Measurements from ENCODE around the gene ZFP62. TPM values are rescaled to one million over a fixed set of nuclear protein-coding genes. Genes with fewer than 3 reads are reported as not detected.

Gene ZFP62
- total and polyA plus RNA-seq, 2 of the 4 experiments (the other 2 are of a cell fraction), result 8.2 to 20.3 TPM

DNA sequence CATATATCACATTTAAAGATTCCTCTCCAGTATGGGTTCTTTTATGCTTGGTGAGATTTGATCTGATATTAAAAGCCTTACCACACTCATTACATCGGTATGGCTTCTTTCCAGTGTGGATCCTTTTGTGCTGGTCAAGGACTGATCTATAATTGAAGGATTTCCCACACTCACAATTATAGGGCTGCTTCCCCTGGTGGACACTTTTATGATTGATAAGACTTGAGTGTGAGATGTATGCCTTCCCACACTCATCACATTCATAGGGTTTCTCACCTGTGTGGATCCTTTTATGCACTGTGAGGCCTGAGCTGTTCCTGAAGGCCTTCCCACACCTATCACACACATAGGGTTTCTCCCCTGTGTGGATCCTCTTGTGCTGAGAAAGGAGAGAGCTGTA lies 12.2 kb downstream of the ZFP62 start:
- Histone ChIP-seq H2AK9ac (replicated peaks; ENCODE audit: low read depth, low read length, poor library complexity) (no peak overlapping the region), H3K14ac (replicated peaks; ENCODE audit: low read depth, low read length) (no peak overlapping the region), H3K4me2 (ENCODE audit: low read depth, low read length) (no peak overlapping the region), H3K4ac (ENCODE audit: low read depth, low read length) (no peak overlapping the region), H4K5ac (ENCODE audit: low read depth, low read length) (no peak overlapping the region), H3K36me3 (ENCODE audit: control insufficient read depth, insufficient read depth, low read length) (peaks cover 40% of the 10 kb centered on the region), H2BK5ac (ENCODE audit: low read depth, low read length, poor library complexity, severe bottlenecking) (no peak overlapping the region), H4K20me1 (ENCODE audit: insufficient read depth, low read length) (no peaks in the 10 kb centered on the region), H3K27ac (ENCODE audit: insufficient read depth, low read length) (no peak overlapping the region), H3K79me1 (ENCODE audit: low read depth in 1 of 2, low read length in 2 of 2) (peaks cover 0 to 3% of the 10 kb centered on the region in 2 experiments; a peak in 1 of 4 replicates), H2AK5ac (ENCODE audit: low read depth, low read length) (no peak overlapping the region), H3K9ac (ENCODE audit: low read depth, low read length) (no peak overlapping the region), H3K23ac (ENCODE audit: low read depth, low read length) (no peak overlapping the region), H4K8ac (ENCODE audit: low read depth in 2 of 2, low read length in 2 of 2) (no peak overlapping the region), H3K9me3 (ENCODE audit: control insufficient read depth, insufficient read depth, low read length) (peaks cover 57% of the 10 kb centered on the region), H3K9me1 (ENCODE audit: insufficient read depth, low read length) (no peaks in the 10 kb centered on the region), H3K18ac (ENCODE audit: low read depth, low read length) (no peak overlapping the region), H3K56ac (ENCODE audit: extremely low read depth, insufficient read depth, low read length) (no peak overlapping the region), H2BK15ac (ENCODE audit: low read depth, low read length) (no peak overlapping the region), H2AFZ (replicated peaks; ENCODE audit: low read length, poor library complexity) (no peak overlapping the region), H3K4me1 (ENCODE audit: control insufficient read depth, insufficient read depth, low read length) (no peaks in the 10 kb centered on the region), H3K4me3 (ENCODE audit: insufficient read depth, low read depth, low read length) (no peak overlapping the region), H2BK20ac (ENCODE audit: low read depth, low read length) (no peak overlapping the region), H2BK120ac (ENCODE audit: low read depth, low read length) (no peak overlapping the region), H3K27me3 (ENCODE audit: control insufficient read depth, insufficient read depth, low read length) (no peaks in the 10 kb centered on the region), H4K91ac (ENCODE audit: insufficient read depth, low read depth, low read length) (no peak overlapping the region)
- no peak for TF ChIP-seq CHD1 (IDR thresholded peaks at IDR 0.05; ENCODE audit: low read depth, low read length)
- no peak for TF ChIP-seq SMC3 (IDR thresholded peaks at IDR 0.05; ENCODE audit: low read depth, low read length)
- no peak for TF ChIP-seq RCOR1 (IDR thresholded peaks at IDR 0.05; ENCODE audit: insufficient replicate concordance, low read length)
- TF ChIP-seq NFE2L2 (IDR thresholded peaks at IDR 0.05; ENCODE audit: low read depth, low read length), result no peak
- no peak for TF ChIP-seq POLR2A (IDR thresholded peaks at IDR 0.05; ENCODE audit: low read depth, low read length)
- no peak for TF ChIP-seq MXI1 (IDR thresholded peaks at IDR 0.05; ENCODE audit: borderline replicate concordance, low read depth, low read length)
- TF ChIP-seq MAZ (IDR thresholded peaks at IDR 0.05; ENCODE audit: borderline replicate concordance, low read depth, low read length), result no peak
- no peak for TF ChIP-seq RFX5 (IDR thresholded peaks at IDR 0.05; ENCODE audit: low read depth, low read length)
- TF ChIP-seq, protein P1, sequence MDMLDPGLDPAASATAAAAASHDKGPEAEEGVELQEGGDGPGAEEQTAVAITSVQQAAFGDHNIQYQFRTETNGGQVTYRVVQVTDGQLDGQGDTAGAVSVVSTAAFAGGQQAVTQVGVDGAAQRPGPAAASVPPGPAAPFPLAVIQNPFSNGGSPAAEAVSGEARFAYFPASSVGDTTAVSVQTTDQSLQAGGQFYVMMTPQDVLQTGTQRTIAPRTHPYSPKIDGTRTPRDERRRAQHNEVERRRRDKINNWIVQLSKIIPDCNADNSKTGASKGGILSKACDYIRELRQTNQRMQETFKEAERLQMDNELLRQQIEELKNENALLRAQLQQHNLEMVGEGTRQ (IDR thresholded peaks at IDR 0.05; ENCODE audit: low read depth, low read length), result no peak
- no peak for TF ChIP-seq CTCF (conservative IDR thresholded peaks at IDR 0.05; ENCODE audit: low read depth, low read length)
- TF ChIP-seq FOS (IDR thresholded peaks at IDR 0.05; ENCODE audit: low read depth, low read length), result no peak
- no peak for TF ChIP-seq CEBPB (IDR thresholded peaks at IDR 0.05; ENCODE audit: low read depth, low read length)
- TF ChIP-seq BHLHE40 (IDR thresholded peaks at IDR 0.05; ENCODE audit: low read depth, low read length), result no peak
- no peak for TF ChIP-seq RAD21 (IDR thresholded peaks at IDR 0.05; ENCODE audit: low read length)
- DNase-seq (no peak), ATAC-seq (ENCODE audit: low read depth) (no peak)
- in situ Hi-C loops (cut with MboI; ENCODE audit: low sequenced_read_pairs), result no loop called here
- ChIA-PET CTCF (interaction anchor here (0.5 kb wide), 1 partner anchor 1227 kb away, joined by 3 read pairs; no protein-coding TSS in a partner anchor), POLR2A (ENCODE audit: unreplicated experiment) (no interaction called here)
- intact Hi-C loops (cut with micrococcal nuclease), result no loop called here
- WGBS, 2 experiments (ENCODE audit: extremely low coverage in 2 of 2, insufficient read length in 1 of 2), result no CpG with 5 or more reads among the region's 1 CpG
- BruUV-seq (replicated peaks), result no TSS peak
- dilution Hi-C loops (cut with HindIII; ENCODE audit: low sequenced_read_pairs, unreplicated experiment), result no loop called here

Measured in IMR-90 (cell line).